GM21367 (cell line): ENCODE measurements around the gene CDC7.
A peak's percentile ranks its signal among the peaks of the same experiment; 100 is the strongest.

Source experiments
- ATAC-seq: cut with Tn5 transposase; IDR thresholded peaks from one replicate; pipeline ENCODE4 v1.9.1; 2021; ENCODE audit not compliant: unreplicated experiment

The CDC7 gene

DNA sequence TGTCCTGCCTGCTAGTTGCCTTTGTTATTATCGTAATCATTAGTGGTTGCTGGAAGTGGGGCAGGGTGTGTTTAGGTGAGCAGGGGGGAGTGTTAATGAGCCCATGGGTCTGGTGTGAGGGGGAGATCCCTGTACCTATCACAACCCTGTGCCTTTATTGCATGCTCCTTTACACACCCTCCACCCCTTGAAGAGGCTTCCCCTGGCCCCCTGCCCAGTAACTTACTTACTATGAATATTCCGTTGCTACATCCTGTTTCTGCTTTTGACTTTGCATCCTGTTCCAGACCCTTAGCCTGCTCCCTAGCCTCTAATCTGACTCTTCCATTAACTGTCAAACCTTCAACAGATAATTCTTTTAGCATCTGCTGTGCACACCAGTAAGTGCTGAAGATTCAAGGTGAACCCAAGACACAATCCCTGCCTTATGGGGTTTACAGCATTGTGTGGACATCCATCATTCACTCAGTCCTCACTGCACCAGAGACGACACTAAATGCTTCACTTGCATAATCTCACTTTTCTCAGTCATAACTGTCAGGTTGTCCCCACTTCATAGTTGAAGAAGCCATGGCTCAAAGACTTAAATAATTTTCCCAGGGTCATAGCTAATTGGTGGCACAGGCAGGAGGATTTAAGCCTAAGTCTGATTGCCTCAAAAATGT, 47.9 kb downstream of the CDC7 start:
- ATAC-seq: no peak

DNA sequence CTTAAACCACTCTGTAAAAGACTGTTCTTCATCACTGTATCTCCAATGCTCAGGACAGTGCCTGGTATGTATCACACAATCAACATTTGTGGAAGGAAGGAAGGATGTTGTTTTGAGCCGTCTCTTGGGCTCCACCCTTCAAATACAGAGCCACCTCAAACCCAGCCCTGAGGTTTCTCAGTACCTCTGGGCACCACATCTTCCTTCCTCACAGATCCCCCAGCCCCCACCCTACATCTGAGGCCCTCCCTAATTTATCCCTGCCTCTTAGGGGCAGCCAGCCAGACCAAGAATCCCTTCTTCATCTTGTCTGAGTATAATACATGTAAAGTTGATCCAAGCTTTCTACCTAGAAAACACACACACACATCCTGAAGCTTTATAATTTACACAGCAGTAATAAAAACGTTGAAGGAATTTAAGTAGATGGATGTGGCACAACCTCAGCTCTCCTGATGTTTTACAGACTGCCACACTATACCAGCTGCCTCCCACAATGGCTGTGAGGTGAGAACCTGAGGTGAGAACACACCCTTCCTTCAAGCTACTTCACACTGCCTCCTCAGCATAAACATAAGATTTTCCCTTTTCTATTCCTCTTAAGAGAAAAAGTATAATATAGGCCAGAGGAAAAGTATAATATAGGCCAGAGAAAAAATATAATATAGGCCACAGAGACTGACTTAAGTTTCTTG, 48.5 kb downstream of the CDC7 start:
- no peak for ATAC-seq

DNA sequence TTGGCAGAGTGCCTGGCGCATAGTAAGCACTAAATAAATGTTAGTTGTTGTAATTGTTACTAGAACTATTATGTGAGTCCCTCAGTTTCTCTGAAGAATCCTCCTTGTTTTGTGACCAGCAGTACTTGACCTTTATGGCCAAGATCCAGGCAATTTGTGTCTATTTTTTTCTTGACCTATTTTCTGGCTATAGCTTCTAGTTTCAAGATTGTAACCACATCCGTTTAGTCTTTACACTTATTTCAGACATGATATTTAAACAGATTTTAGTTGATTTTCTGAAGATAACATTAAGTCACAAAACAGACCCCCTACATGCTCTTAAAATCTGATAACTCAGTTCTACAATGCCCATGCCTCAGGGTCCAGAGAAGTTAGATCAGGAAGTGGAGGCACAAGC, 50.3 kb downstream of the CDC7 start:
- ATAC-seq: no peak

DNA sequence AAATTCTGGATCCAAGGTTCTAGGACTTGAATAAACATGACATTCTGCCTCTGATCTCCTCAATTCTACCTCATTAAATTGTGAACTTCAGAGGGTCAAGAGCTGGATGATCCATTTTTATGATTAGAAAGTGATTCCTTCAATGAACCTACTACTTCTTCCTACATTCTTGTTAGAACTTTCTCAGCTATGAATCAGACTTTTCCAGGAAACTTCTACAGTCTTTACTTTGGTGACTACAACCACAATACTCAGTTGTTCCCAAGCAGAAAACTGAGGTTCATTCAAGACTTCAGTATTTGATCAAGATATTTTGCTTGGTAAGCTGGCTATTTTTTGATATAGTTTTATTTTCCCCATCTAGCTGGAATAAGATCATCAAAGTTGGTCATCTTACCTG, 51.4 kb downstream of the CDC7 start:
- ATAC-seq: no peak

DNA sequence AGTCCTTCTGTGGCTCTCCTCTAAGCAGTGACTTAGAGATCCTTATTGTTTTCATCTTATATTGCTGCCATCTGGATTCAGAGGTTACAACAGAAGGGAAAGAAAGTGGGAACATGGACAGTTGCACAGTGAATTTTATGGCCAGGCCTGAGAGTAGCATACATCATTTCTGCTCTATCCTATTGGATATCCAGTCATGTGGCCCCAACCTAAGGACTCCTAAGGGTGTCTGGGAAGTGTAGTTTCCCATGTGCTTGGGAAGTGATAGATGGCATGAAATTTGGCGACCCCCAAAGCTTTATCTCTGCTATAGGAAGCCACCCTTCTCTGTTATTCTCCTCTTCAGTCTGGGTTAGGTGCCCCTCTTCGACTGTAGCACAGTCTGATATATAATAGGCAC, 51.9 kb downstream of the CDC7 start:
- no peak for ATAC-seq

DNA sequence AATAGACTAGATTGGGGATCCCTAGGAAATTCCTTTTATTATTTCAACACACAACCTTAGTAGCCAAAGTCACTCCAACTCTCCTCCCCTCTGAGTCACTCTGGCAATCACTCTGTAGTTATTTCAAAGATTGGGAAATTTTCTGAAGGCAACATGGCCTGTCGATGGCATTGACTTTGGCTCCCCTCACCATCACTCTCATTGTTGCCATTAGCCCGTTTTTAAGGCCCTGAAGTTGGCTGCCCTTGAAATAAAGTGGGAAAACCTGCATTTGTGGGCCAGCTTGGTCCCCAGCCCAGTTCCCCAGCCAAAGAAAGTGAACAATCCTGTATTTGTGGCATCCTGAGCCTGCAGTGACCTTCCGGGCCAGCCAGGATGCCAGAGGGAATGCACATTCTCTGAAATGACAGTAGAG, 52.5 kb downstream of the CDC7 start:
- ATAC-seq: no peak

DNA sequence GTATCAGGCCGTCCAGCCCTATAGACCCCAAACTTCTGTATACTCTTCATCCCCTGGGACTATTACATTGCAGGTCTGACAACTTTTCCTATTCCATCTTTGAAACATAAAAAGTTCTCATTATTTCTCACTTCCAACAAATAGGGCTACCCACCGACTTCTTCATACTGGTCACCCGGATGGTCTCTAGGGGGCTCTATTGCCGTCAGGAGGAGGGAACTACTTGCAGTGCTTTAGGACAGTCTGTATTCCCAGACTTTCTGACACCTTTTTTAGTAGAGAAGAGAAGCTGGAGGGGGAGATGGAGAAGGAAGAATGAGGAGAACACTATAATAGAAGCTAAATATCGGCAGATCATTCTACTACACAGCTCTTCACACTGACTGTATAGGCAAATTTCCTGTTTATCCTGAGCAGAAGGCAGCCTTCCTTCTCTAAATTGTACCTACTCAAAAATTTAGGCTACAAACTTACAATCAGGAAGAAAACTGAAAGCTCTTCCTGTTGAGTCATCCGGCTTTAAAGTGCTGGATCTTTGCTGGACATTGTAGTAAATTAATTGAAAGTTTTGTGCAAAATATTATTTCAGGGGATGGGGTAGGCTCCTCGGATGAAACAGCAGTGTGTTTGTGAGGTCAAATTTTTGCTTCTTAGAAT, 54.6 kb downstream of the CDC7 start:
- ATAC-seq: no peak

DNA sequence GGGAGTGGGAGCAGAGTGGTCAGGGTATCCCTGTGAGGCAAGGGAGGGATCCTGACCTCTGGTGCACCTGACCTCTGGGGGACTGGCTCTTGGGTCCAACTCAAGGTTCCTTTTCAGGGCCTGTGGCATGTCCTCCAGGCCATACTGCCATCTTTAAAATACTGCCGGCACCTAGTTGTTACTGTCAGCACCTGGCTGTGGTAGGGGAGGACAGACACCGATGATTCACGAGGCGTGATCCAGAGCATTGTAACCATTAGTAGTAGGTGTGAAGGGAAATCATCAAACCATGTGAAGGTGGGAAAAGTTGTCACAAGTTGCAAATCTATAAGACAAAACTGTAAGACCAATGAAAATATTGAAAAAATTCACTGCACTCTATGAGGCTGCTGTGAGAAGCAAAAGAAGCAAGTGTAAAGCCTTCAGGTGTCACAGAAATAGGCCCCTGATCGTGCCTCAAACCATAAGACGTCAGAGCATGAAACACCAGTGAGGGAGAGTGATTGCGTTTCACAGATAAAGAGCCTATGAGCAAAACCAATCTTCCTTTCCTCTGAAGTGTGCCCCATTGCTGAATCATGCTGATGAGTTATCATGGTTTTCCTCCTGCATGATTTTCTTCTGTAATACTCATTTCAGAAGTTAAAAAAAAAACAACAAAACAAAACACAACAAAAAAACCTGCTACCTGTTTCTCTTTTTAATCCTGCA, 55.3 kb downstream of the CDC7 start:
- ATAC-seq: no peak

DNA sequence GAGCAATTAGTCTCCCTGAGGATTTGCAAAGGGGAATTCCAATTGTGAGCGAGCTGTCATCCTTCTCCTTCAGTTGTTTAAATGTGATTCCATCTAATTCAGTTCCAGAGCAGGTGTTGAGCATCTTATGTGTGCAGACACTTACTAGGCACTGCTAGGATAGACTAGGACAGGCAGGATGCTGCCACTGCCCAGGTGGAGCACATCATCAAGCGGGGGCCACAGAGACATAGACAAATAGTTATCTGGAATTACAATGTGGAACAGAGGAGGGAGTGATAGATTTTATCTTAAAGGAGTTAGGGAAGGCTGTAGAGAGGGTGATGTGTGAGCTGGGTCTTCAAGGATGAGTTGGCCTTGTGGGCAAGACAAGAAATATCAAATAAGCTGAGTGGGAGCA, 55.9 kb downstream of the CDC7 start:
- no peak for ATAC-seq

DNA sequence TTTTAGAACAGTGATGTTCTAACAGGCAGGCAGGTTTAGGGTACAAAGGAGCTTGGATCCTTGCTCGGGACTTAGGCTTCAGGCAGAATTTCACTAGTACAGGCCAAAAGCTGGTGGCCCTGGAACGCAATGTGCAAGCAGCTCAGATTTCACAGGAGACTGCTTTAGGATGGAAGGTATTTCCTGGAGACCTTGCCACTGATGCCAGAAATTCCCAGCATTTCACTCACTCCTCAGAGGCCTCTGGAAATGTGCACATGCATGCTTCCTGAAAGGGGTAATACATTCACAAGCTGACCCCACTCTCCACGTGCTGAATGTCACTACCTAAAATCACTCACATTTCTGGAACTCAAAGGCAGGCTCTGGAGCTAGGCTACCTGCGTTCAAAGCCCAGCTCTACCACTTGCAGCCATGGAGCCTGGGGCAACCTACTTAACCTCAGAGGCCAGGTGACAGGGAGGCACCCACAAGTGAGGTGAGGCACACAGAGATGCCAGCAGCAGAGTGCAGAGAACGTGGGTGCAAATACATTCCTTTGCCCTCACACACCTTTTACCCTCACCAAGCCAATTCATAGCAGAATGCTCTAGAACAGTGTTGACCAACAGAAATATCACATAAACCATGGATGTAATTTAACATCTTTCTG, 56.5 kb downstream of the CDC7 start:
- no peak for ATAC-seq

DNA sequence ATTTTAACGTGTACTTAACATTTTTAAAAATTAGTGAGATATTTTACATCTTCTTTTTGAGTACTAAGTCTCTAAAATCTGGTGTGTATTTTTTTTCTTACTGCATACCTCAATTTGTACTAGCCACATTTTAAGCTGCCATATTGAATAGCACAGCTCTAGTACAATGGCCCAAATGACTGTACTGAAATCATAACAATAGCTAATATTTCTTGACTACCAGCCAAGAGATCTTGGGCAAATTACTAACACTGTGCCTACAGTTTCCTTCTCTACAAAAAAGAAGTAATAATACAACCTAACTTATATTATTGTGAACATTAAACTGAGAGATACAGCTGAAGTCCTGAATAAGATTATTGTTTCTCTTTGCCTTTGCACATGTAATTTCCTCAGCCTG, 57.2 kb downstream of the CDC7 start:
- ATAC-seq: no peak

DNA sequence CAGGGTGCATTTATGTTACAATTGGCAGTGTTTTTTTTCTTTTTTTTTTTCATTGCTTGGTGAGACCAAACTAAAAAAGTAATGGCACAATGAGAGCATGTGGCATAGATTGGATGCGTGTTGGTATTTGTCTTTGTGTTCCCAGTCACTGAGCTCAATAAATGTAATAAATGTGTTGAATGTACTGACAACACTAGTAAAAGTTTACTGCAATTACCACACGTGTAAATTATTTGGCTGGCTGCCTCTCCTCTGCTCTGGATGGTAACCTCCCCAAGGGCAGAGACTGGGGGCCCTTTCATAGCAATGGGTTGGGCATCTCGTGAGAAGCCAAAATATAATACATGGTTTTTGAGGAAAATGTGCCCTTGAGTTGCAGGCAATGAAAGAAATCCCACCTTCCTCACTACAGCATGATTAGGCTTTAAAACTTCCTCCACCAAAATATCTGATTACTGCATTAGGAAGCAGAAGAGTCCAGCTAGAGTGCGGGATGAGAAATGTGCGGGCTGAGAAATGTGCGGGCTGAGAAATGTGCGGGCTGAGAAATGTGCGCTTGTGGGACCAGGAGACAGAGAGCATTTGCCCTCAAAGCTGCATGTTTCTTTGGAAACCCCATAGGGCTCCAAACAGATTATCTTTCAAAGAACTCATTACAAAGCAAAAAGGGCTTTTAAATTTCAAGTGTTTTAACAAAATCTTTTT, 58.5 kb downstream of the CDC7 start:
- ATAC-seq: no peak

DNA sequence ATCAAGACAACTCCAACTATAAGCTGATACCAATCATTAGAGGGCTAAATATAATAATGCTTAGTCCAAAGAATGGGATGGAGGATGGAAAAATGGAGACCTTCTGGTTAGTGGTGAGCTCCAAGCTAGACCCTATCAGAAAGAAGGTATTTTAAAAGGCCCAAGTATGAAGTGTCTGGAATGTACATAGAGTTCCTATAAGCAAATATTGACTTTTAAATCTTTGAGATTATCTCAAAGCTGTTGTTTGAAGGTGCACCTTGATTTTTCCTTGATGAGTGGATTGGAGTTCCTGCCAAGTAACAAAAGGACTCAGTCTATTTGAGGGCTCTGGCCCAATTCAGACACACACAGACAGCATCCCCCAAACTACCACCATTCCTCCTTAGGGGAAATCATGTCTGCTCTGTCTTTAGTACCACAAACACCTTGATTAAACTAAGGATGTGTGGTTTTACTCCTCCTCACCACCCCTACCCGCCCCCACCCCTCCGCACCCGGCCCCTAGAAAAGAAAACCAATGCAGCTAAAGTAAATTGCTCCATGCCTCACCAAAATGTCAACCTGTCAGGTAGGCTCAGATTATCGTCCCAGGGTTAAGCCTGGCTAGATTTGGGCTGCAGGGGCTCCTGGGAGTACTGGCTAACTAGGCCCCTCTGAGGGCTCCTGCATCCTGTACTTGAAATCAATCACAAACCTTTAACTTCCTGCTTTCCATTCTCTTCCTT, 59.4 kb downstream of the CDC7 start:
- no peak for ATAC-seq

DNA sequence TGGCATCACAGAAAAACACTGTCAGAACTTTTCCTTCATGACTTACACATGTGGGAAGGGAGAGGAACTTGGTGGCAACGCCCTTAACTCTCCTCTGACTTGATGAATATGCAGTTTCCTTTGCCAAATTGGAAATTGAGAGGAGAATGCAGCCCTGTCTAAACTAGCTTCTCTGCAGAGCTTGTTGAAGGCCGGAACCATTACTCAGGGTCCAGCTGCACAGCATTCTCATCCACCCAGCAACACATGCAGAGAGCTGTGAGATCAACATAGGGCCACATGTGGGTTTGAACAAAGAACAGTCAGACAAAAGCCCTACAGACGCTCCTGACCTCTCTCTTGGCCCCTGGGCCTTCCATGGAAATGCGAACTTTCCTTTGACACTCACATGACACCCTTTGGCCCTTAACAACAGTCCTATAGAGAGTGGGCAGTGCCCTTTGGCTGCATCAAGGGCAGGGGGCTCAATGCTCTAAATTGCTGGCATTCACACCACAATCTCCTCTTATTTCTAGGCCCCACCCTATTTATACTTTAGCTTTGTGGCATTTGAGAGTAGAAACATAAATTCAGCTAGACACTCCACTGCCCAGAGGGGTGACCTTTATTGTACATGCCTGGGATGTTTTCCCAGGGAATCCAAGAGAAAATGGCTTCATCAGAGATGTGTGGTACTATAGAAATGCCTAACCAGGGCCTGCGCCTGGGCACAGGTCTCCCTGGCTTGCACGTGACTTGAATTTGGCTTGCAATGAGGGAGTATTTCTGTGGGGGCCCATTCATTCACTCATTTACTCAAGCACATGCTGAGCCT, 64.4 kb downstream of the CDC7 start:
- no peak for ATAC-seq

DNA sequence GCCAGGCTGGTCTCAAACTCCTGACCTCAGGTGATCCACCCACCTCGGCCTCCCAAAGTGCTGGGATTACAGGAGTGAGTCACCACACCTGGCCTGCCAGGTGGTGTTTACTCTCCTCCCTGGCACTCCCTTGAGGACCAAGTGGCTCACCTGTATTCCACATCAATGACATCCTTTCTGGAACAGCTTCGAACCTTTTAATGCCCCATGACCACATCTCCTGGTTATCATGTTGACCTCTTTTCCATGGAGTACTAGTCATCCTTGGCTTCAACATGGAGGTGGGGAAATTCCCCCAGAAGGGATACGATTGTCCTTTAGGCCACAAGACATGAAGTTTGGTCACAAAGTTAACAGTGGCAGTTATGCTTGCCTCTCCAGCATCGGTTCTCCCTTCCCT, 66.9 kb downstream of the CDC7 start:
- ATAC-seq: no peak

DNA sequence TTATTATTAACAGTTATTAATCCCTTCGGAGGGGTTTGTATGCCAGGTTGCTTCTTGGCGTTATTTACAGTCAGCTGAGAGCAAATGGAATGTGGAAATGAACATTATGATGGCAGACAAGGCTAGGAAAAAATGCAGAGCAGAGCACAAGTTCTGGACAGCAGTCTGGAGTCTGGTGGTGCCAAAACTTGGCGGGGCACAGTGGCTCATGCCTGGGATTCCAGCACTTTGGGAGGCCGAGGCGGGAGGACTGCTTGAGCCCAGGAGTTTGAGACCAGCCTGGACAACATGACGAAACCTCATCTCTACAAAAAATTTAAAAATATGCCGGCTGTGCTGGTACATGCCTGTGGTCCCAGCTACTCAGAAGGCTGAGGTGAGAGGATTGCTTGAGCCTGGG, 67.6 kb downstream of the CDC7 start:
- no peak for ATAC-seq

DNA sequence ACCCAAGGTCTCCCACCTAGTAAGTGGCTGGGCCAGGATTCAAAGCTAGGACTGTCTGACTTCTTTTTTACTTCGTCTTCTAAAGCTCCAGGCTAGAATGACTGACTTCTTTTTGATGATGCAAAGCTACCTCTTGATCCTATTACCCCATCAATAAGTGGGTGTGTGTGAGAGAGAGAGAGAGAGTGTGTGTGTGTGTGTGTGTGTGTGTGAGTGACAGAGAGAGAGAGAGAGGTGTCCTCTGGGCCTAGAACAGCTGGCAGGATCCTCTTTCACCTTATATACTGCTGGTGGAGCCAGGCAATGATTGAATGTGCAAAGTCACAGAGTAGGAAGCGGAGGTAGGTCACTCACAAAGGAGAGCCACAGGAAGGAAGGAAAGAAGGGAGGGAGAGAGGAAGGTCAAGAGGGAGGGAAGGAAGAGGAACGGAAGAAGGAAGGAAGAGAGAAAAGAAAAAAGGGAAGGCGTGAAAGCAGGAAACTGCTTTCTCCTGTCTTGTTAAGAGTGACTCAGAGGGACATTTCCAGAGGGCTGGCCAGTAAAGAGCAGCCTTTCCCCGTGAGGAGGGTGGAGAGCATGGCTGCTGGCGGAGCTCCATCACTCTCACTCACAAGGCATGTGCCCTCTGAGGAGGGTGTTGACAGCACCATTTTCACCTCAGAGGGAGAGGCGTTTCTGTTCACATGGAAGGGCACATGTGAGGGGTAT, 68.9 kb downstream of the CDC7 start:
- ATAC-seq: no peak

DNA sequence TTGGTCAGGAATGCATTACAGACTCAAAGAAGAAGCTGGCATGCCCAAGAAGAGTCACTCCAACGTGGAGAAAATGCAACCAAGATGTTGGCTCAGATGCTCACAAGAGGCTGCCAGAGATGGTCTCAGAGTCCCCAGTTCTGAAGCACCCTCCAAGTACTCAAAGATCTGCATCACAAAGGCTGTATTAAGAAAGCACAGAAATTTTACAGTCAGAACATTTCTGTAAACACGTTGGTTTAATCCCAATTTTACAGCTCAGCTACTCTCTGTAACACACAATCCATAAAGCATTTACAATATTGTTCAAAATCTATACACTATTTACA, 69.4 kb downstream of the CDC7 start:
- no peak for ATAC-seq

DNA sequence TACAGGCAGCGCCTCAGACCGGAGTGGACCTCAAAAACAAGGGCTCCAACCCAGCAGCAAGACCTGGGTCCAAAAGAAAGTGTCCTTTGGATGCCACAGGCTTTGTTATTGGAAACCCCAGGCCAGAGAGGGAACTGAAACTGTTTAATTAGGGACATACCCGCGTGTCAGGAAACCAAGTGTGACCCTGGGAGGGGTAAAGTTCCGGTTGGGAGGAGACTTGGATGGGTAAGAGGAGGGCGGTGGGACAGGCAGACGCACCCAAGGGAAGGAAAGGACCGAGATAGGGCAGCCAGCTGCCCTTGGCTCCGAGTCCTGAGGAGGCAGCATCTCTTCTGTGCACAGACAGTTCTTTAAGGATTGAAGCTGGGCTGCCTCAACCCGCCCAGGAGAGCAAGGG, 71.4 kb downstream of the CDC7 start:
- peak; percentile 70 for ATAC-seq
